ENCODE measurements around the gene SERTAD2.
A peak's percentile ranks its signal among the peaks of the same experiment; 100 is the strongest.

The SERTAD2 gene

DNA sequence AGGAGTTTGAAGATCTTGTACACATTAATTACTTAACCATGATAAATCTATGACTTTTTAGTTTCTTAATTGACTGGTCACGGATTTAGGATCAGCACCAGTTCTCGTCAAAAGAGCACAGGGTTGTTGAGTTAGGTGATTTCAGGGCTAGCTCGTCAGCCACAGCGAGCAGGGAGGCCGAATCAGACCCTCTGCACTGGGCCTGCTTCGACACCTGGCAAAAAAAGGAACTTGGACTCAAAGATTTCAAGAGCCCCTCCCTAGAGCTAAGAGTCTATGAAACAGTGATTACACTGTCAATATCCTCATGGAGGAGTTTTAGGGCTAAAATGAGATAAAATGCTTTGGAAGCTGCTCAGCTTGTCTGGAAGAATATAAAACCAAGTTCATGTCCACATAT is 4.6 kb upstream of the SERTAD2 start:
- H3K4me3 ChIP-seq (ENCODE audit: insufficient read depth, low read depth, low read length) = no peak overlapping the region
- no peaks in the 10 kb centered on the region for H3K36me3 ChIP-seq (ENCODE audit: control insufficient read depth, insufficient read depth, low read length)
- no peaks in the 10 kb centered on the region for H3K9me3 ChIP-seq (ENCODE audit: control insufficient read depth, low read length)
- H3K27ac ChIP-seq (ENCODE audit: insufficient read depth, low read depth, low read length, poor library complexity, severe bottlenecking) = no peak overlapping the region
- H3K4me1 ChIP-seq (ENCODE audit: control insufficient read depth, insufficient read depth, low read length) = peaks cover 5% of the 10 kb centered on the region
- peaks cover 8% of the 10 kb centered on the region for H3K27me3 ChIP-seq (ENCODE audit: control insufficient read depth, insufficient read depth, low read length, poor library complexity, severe bottlenecking)
- 91 to 97% methylated on average over 6 of the region's 6 CpGs for WGBS, 2 experiments

DNA sequence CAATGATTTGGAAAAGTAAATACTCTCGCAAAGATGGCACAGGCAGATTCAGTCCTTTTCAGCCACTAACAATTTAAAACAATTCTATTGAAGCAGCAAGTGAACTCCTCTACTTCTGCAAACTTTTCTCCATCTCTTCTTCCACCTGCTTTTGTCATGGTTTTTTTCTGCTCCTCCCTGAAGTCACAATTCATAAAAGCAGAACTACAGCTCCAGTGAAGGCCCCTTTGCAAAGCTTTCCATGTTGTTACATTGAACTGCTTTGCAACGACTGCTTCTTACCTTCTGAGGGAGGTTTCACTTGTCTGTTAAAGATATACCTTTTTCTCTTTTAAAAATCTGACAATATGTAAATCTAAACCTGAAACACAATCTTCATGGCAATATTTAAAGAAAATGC is 3.7 kb upstream of the SERTAD2 start:
- Histone ChIP-seq H3K36me3 (ENCODE audit: control insufficient read depth, insufficient read depth, low read length) (no peaks in the 10 kb centered on the region), H3K4me1 (ENCODE audit: control insufficient read depth, insufficient read depth, low read length) (peaks cover 7% of the 10 kb centered on the region), H3K27ac (ENCODE audit: insufficient read depth, low read depth, low read length, poor library complexity, severe bottlenecking) (no peak overlapping the region), H3K4me3 (ENCODE audit: insufficient read depth, low read depth, low read length) (no peak overlapping the region), H3K9me3 (ENCODE audit: control insufficient read depth, low read length) (no peaks in the 10 kb centered on the region), H3K27me3 (ENCODE audit: control insufficient read depth, insufficient read depth, low read length, poor library complexity, severe bottlenecking) (peaks cover 8% of the 10 kb centered on the region)
- WGBS, 2 experiments = 93 to 94% methylated on average over 2 of the region's 2 CpGs

DNA sequence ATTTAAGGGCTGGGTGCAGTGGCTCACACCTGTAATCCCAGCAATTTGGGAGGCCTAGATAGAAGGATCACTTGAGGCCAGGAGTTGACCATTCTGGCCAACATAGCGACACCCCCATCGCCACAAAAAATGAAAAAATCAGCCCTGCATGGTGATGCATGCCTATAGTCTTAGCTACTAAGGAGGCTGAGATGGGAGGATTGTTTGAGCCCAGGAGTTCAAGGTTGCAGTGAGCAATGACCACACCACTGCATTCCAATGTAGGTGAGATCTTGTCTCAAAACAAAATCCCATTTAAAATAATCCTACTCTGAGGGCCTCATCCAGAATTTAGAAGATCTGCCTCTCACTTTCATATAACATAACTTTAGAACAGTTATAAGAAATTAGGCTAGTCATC is 2.7 kb upstream of the SERTAD2 start:
- WGBS, 2 experiments = 95 to 96% methylated on average over 2 of the region's 2 CpGs
- Histone ChIP-seq H3K27ac (ENCODE audit: insufficient read depth, low read depth, low read length, poor library complexity, severe bottlenecking) (no peak overlapping the region), H3K9me3 (ENCODE audit: control insufficient read depth, low read length) (no peaks in the 10 kb centered on the region), H3K36me3 (ENCODE audit: control insufficient read depth, insufficient read depth, low read length) (no peaks in the 10 kb centered on the region), H3K4me1 (ENCODE audit: control insufficient read depth, insufficient read depth, low read length) (peaks cover 17% of the 10 kb centered on the region), H3K4me3 (ENCODE audit: insufficient read depth, low read depth, low read length) (no peak overlapping the region), H3K27me3 (ENCODE audit: control insufficient read depth, insufficient read depth, low read length, poor library complexity, severe bottlenecking) (peaks cover 8% of the 10 kb centered on the region)

DNA sequence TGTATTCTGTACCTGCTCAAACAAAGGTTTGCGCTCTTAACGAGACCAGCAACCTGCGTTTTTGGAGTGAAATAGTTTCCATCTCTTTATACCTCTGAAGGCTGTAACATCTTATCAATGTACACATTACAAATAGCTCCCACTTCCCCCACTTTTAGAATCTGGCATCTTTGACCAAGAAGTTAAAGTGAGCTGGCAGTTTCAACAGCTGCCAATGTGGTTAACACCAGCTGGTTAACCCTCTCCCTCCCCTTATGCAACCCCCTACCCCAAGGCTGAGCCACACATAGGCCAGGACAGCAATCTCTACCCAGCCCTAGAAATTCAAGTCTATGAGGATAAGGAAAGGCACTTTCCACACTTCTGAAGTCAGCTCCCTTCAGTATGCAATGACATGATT is 2.2 kb upstream of the SERTAD2 start:
- WGBS, 2 experiments = 70 to 72% methylated on average over 3 of the region's 3 CpGs
- Histone ChIP-seq H3K27me3 (ENCODE audit: control insufficient read depth, insufficient read depth, low read length, poor library complexity, severe bottlenecking) (peaks cover 8% of the 10 kb centered on the region), H3K27ac (ENCODE audit: insufficient read depth, low read depth, low read length, poor library complexity, severe bottlenecking) (no peak overlapping the region)

DNA sequence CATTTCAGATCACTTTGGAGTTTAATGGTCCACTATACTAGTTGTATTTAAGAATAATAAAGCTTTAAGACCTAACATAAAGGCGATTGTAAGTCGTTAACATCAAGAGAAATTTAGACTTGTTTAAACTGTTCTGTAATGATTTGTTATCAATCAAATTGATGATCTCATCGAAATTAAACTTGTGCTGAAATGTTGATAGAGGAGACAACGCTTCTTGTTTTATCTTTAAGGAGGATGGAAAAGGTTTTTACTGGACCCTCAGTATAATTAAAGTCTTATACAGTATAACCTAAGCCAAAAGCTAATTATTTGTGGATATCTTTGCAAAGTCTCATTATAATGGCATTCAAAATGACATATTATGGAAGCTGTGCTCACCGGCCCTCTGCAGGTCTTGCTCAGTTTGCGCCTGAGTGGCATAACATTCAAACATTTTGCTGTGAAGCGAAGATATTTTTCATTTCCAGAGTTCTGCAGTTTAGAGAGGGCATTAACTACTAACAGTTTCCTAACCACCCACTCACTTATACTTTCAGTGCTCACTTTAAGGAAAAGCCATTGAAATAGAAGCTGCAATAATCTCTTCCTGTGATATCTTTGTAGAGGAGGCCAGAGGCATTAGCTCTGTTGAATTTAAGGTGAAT is 1.4 kb upstream of the SERTAD2 start:
- Histone ChIP-seq H3K36me3 (ENCODE audit: control insufficient read depth, insufficient read depth, low read length) (no peaks in the 10 kb centered on the region), H3K9me3 (ENCODE audit: control insufficient read depth, low read length) (no peaks in the 10 kb centered on the region), H3K4me3 (ENCODE audit: insufficient read depth, low read depth, low read length) (peak overlapping the region; percentile 75), H3K27ac (ENCODE audit: insufficient read depth, low read depth, low read length, poor library complexity, severe bottlenecking) (no peak overlapping the region), H3K4me1 (ENCODE audit: control insufficient read depth, insufficient read depth, low read length) (peaks cover 28% of the 10 kb centered on the region), H3K27me3 (ENCODE audit: control insufficient read depth, insufficient read depth, low read length, poor library complexity, severe bottlenecking) (peaks cover 8% of the 10 kb centered on the region)
- WGBS, 2 experiments = 75 to 83% methylated on average over 7 of the region's 7 CpGs

More for the DNA sequence above, 2.2 kb upstream of the SERTAD2 start:
- H3K4me3 ChIP-seq (ENCODE audit: insufficient read depth, low read depth, low read length) = no peak overlapping the region
- peaks cover 21% of the 10 kb centered on the region for H3K4me1 ChIP-seq (ENCODE audit: control insufficient read depth, insufficient read depth, low read length)
- H3K9me3 ChIP-seq (ENCODE audit: control insufficient read depth, low read length) = no peaks in the 10 kb centered on the region
- H3K36me3 ChIP-seq (ENCODE audit: control insufficient read depth, insufficient read depth, low read length) = no peaks in the 10 kb centered on the region

DNA sequence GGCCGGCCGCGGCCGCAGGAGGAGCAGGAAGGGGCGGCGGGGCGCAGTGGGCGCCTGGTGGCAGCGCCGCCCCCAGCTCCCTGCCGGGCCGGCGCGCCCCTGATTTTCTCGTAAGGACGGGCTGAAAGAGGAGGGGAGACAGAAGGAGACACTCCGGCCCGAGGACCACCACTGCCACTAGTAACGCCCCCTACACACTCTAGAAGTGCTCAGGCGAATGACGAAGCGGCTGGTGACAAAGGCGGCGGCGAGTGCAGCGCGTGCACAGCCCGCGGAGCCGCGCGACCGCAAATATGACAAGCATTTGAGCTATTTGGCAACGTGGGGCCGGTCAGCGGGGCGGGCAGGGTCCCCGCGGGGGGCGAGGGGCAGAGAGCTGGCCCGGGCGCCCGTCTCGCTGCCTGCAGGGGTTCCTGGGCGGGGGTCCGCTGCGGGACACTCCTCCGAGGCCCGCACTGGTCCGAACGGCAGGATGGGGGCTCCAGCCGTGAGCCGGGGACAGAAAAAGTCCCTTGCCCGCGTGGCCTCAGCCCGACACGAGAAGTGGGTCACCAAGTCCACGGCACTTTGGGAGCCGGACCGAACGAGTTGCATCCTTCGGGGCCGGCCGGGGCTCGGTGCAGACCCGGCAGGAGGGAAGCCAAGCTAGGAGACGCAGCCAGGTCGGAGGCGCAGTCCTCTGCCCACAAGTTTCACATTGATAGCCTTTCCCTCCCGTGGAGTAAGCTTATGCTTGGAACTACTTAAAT is 524 bp upstream of the SERTAD2 start:
- H3K4me3 ChIP-seq (ENCODE audit: insufficient read depth, low read depth, low read length) = peak overlapping the region; percentile 75
- 0 to 1% methylated on average over 70 of the region's 70 CpGs for WGBS, 2 experiments
- no peaks in the 10 kb centered on the region for H3K9me3 ChIP-seq (ENCODE audit: control insufficient read depth, low read length)
- peaks cover 8% of the 10 kb centered on the region for H3K27me3 ChIP-seq (ENCODE audit: control insufficient read depth, insufficient read depth, low read length, poor library complexity, severe bottlenecking)
- no peaks in the 10 kb centered on the region for H3K36me3 ChIP-seq (ENCODE audit: control insufficient read depth, insufficient read depth, low read length)
- H3K27ac ChIP-seq (ENCODE audit: insufficient read depth, low read depth, low read length, poor library complexity, severe bottlenecking) = peak overlapping the region; percentile 98
- peaks cover 36% of the 10 kb centered on the region for H3K4me1 ChIP-seq (ENCODE audit: control insufficient read depth, insufficient read depth, low read length)

DNA sequence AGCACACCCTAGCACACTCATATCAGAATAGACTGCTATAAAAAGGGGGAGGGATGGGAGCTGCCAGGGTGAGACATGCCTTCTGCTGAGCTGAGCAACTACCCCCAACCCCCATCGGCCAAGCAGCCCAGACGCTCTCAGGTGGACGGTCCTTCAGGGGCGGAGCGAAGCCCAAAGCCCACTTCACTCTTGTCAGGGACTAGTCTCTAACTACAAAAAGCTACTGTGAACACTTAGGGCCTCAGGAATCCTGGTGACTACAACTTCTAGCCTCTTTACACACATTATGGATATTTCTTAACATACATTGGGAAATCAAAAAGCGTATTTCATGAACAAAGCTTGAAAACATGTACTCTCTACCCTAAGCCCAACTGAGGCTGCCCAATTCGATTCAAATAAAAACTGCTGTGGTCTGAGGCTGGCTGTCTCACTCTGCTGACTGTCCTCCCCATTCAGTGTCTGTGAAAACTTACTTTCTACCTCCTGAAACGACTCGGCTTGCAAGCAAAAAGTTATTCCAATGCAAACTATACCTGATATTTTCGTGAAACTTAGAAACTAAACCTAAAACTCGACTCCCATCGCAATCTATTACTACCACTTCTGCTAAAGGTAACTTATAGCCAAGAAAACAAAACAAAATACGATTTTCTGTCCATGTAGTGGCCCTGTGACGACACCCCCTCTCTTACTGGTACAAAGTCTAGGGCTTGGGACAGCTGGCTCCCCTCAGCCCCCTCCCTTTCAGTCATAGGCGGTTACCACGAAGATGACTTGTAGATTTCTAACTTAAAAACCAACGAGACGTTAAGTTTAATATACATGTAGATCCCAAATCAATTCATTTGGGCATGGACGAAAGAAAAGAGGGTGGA is 1.2 kb downstream of the SERTAD2 start:
- Histone ChIP-seq H3K4me3 (ENCODE audit: insufficient read depth, low read depth, low read length) (peak overlapping the region; percentile 96), H3K36me3 (ENCODE audit: control insufficient read depth, insufficient read depth, low read length) (no peaks in the 10 kb centered on the region), H3K9me3 (ENCODE audit: control insufficient read depth, low read length) (no peaks in the 10 kb centered on the region), H3K4me1 (ENCODE audit: control insufficient read depth, insufficient read depth, low read length) (peaks cover 39% of the 10 kb centered on the region), H3K27ac (ENCODE audit: insufficient read depth, low read depth, low read length, poor library complexity, severe bottlenecking) (peak overlapping the region; percentile 98), H3K27me3 (ENCODE audit: control insufficient read depth, insufficient read depth, low read length, poor library complexity, severe bottlenecking) (peaks cover 8% of the 10 kb centered on the region)
- 1 to 2% methylated on average over 15 to 17 of the region's 19 CpGs for WGBS, 2 experiments

DNA sequence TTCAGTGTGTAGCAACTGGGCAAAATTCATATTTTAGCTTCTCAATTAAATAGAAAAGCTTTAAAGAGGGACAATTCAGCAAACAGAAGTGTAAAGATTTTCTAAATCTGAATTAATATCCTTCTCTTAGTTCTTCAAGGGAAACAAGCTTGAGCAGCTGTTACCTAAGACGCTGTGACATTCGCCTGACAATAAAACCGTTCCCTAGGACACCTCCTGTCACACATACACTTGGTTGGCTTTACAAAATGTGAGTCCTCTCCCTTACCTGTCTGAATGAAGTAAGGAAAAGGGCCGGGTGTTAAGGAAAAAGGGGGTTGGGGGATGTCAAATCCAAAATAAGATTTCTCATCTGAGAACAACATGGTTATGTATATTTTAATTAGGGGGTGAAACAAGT is 2.1 kb downstream of the SERTAD2 start:
- H3K36me3 ChIP-seq (ENCODE audit: control insufficient read depth, insufficient read depth, low read length) = no peaks in the 10 kb centered on the region
- H3K27me3 ChIP-seq (ENCODE audit: control insufficient read depth, insufficient read depth, low read length, poor library complexity, severe bottlenecking) = peaks cover 8% of the 10 kb centered on the region
- no peak overlapping the region for H3K27ac ChIP-seq (ENCODE audit: insufficient read depth, low read depth, low read length, poor library complexity, severe bottlenecking)
- H3K9me3 ChIP-seq (ENCODE audit: control insufficient read depth, low read length) = no peaks in the 10 kb centered on the region
- WGBS, 2 experiments = 25 to 33% methylated on average over 3 to 4 of the region's 4 CpGs
- no peak overlapping the region for H3K4me3 ChIP-seq (ENCODE audit: insufficient read depth, low read depth, low read length)
- peaks cover 42% of the 10 kb centered on the region for H3K4me1 ChIP-seq (ENCODE audit: control insufficient read depth, insufficient read depth, low read length)

DNA sequence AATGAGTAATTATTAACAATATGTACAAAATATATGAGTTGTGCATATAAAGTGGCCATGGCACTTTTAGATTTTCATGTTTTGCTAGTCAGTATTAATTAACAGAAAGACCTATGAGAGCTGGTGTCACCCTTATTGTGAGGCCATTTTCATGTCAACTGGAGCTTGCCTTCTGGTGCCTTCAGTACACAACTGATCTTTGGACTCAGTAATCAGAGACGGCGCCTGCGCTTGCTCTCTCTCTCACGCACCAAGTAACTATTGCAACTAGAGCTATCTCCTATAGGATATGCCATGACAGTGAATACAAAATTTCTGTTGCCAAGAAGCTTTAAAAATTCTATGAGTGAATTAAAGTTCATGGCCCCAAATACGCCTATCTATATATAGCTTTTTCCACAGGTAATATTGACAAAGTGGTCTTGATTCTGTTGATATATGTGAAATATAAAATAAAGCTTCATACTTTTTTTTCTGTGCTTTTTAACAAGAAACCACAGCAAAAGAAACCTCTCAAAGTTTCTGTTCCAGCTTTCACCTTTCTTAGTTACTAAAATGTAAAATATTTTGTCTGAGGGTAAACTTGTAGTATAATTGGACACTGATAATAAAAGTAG is 2.9 kb downstream of the SERTAD2 start:
- H3K9me3 ChIP-seq (ENCODE audit: control insufficient read depth, low read length) = no peaks in the 10 kb centered on the region
- 91 to 97% methylated on average over 4 of the region's 5 CpGs for WGBS, 2 experiments
- peaks cover 8% of the 10 kb centered on the region for H3K27me3 ChIP-seq (ENCODE audit: control insufficient read depth, insufficient read depth, low read length, poor library complexity, severe bottlenecking)
- no peaks in the 10 kb centered on the region for H3K36me3 ChIP-seq (ENCODE audit: control insufficient read depth, insufficient read depth, low read length)
- peaks cover 48% of the 10 kb centered on the region for H3K4me1 ChIP-seq (ENCODE audit: control insufficient read depth, insufficient read depth, low read length)
- no peak overlapping the region for H3K27ac ChIP-seq (ENCODE audit: insufficient read depth, low read depth, low read length, poor library complexity, severe bottlenecking)
- H3K4me3 ChIP-seq (ENCODE audit: insufficient read depth, low read depth, low read length) = no peak overlapping the region

Data from ectodermal cell (in vitro differentiated cells).